GM19455 (cell line): ENCODE data around the gene KCNF1.
"Not testable (repeated sequence)": the region's sequence is repeated elsewhere in the genome, so short reads cannot be mapped to it uniquely, and the experiment has no call there.

Experiments used
- ATAC-seq: cut with Tn5 transposase; IDR thresholded peaks from one replicate; pipeline ENCODE4 v1.9.1; 2021; ENCODE audit not compliant: unreplicated experiment

KCNF1 gene

GRCh38 chr2:10935953-10936942 lies 24.5 kb downstream of the KCNF1 start:
- no peak for ATAC-seq

- ATAC-seq: no peak
These were observed 27.3 kb downstream of the KCNF1 start for GRCh38 chr2:10939058-10939457.

GRCh38 chr2:10940596-10940995 lies 28.9 kb downstream of the KCNF1 start:
- no peak for ATAC-seq

- no peak for ATAC-seq
These were observed 29.6 kb downstream of the KCNF1 start for GRCh38 chr2:10941383-10941782.

GRCh38 chr2:10944799-10945198 lies 33.1 kb downstream of the KCNF1 start:
- no peak for ATAC-seq

GRCh38 chr2:10946394-10946793 lies 34.7 kb downstream of the KCNF1 start:
- no peak for ATAC-seq

- no peak for ATAC-seq
These were observed 35.3 kb downstream of the KCNF1 start for GRCh38 chr2:10947005-10947440.

GRCh38 chr2:10947446-10948187 lies 35.9 kb downstream of the KCNF1 start:
- ATAC-seq: no peak

GRCh38 chr2:10948188-10948564 lies 36.4 kb downstream of the KCNF1 start:
- no peak for ATAC-seq

- no peak for ATAC-seq
These were observed 37.0 kb downstream of the KCNF1 start for GRCh38 chr2:10948606-10949230.

- no peak for ATAC-seq
These were observed 38.1 kb downstream of the KCNF1 start for GRCh38 chr2:10949835-10950234.

GRCh38 chr2:10951558-10952414 lies 40.1 kb downstream of the KCNF1 start:
- no peak for ATAC-seq

GRCh38 chr2:10954416-10954815 lies 42.7 kb downstream of the KCNF1 start:
- ATAC-seq: no peak

- no peak for ATAC-seq
These were observed 43.4 kb downstream of the KCNF1 start for GRCh38 chr2:10954856-10955818.

GRCh38 chr2:10956006-10956790 lies 44.5 kb downstream of the KCNF1 start:
- no peak for ATAC-seq

GRCh38 chr2:10957391-10957790 lies 45.7 kb downstream of the KCNF1 start:
- ATAC-seq: no peak

GRCh38 chr2:10958452-10958851 lies 46.7 kb downstream of the KCNF1 start:
- ATAC-seq: not testable (repeated sequence)

- ATAC-seq: no peak
These were observed 49.1 kb downstream of the KCNF1 start for GRCh38 chr2:10960606-10961489.
